ENCODE results near the gene RAB23.

- TF ChIP-seq POLR2A (IDR thresholded peaks at IDR 0.05; ENCODE audit: low read length), result no peak
- no peak for TF ChIP-seq GATA1 (IDR thresholded peaks at IDR 0.05; ENCODE audit: low read depth, low read length)
These were observed 80.0 kb downstream of the RAB23 start for GRCh38 chr6:57142178-57142525.

All from erythroblast (primary cell).